OCI-LY1 (cell line): ENCODE measurements around the gene HOXC5.

Source experiments
- H2AFZ ChIP-seq: fragments of 200-600 bp; sonication (generic), shearing (Covaris generic); 2 replicates; pipeline ENCODE4 v1.6.0; 2014; ENCODE audit warnings: antibody characterized with exemption, mild to moderate bottlenecking, low read length
- H3F3A ChIP-seq: fragments of 200-600 bp; sonication (generic), shearing (Covaris generic); 2 replicates; pipeline ENCODE4 v1.6.0; 2014; ENCODE audit warnings: mild to moderate bottlenecking, antibody characterized with exemption, low read length, moderate library complexity; ENCODE audit not compliant: insufficient read depth
- H3K27ac ChIP-seq: fragments of 200-600 bp; sonication (generic); 2 replicates; pipeline ENCODE4 v1.5.1; 2014; ENCODE audit warnings: low read length, mixed run types, mild to moderate bottlenecking, low read depth; ENCODE audit not compliant: poor library complexity, severe bottlenecking
- H3K27me3 ChIP-seq: fragments of 200-600 bp; sonication (generic); 2 replicates; pipeline ENCODE4 v1.6.0; 2014; ENCODE audit warnings: antibody characterized with exemption, mild to moderate bottlenecking, low read length, moderate library complexity; ENCODE audit not compliant: insufficient read depth
- H3K36me3 ChIP-seq: fragments of 200-600 bp; sonication (generic); 2 replicates; pipeline ENCODE4 v1.6.1; 2014; ENCODE audit warnings: mild to moderate bottlenecking, antibody characterized with exemption, low read length, moderate library complexity, mixed read lengths; ENCODE audit not compliant: insufficient read depth
- H3K4me1 ChIP-seq: fragments of 200-600 bp; sonication (generic); 2 replicates; pipeline ENCODE4 v1.5.1; 2014; ENCODE audit warnings: mild to moderate bottlenecking, low read length, moderate library complexity; ENCODE audit not compliant: insufficient read depth, severe bottlenecking
- H3K4me2 ChIP-seq: fragments of 200-600 bp; sonication (generic), shearing (Covaris generic); 2 replicates; pipeline ENCODE4 v1.6.1; 2014; ENCODE audit warnings: low read length
- H3K4me3 ChIP-seq: fragments of 200-600 bp; sonication (generic); 2 replicates; pipeline ENCODE4 v1.5.1; 2014; ENCODE audit warnings: low read length, low read depth, mild to moderate bottlenecking, mixed read lengths; ENCODE audit not compliant: poor library complexity, severe bottlenecking
- H3K79me2 ChIP-seq: fragments of 200-600 bp; shearing (Covaris generic); 2 replicates; pipeline ENCODE4 v1.6.1; 2016; ENCODE audit warnings: mixed run types, low read length, mixed read lengths; ENCODE audit not compliant: insufficient read depth
- H3K9ac ChIP-seq: fragments of 200-600 bp; sonication (generic), shearing (Covaris generic); 2 replicates; pipeline ENCODE4 v1.6.1; 2014; ENCODE audit warnings: mild to moderate bottlenecking, low read length, mixed read lengths
- H3K9me2 ChIP-seq: fragments of 200-600 bp; sonication (generic), shearing (Covaris generic); 2 replicates; pipeline ENCODE4 v1.6.1; 2014; ENCODE audit warnings: low read depth, mild to moderate bottlenecking, low read length, mixed read lengths
- H3K9me3 ChIP-seq: fragments of 200-600 bp; shearing (Covaris generic); 2 replicates; pipeline ENCODE4 v1.6.1; 2014; ENCODE audit warnings: low read length, mixed read lengths
- H4K20me1 ChIP-seq: fragments of 200-600 bp; sonication (generic), shearing (Covaris generic); 2 replicates; pipeline ENCODE4 v1.6.0; 2016; ENCODE audit warnings: mild to moderate bottlenecking, low read length; ENCODE audit not compliant: insufficient read depth
- CTCF ChIP-seq: fragments of 200-600 bp; sonication (generic), shearing (Covaris generic); IDR thresholded peaks from 2 replicates; pipeline ENCODE4 v1.5.1; 2017; ENCODE audit warnings: mild to moderate bottlenecking, antibody characterized with exemption, low read length, moderate library complexity, mixed read lengths
- EZH2 ChIP-seq: fragments of 200-600 bp; sonication (generic), shearing (Covaris generic); IDR thresholded peaks from 2 replicates; pipeline ENCODE4 v1.8.0; 2017; ENCODE audit warnings: borderline replicate concordance, mixed run types, mild to moderate bottlenecking, antibody characterized with exemption, low read length, moderate library complexity, mixed read lengths

Gene HOXC5

GRCh38 chr12:54037360-54038283 is 4.8 kb downstream of the HOXC5 start:
- TF ChIP-seq EZH2 (no peak), CTCF (no peak)
- Histone ChIP-seq H3K27me3 (no peaks in the 10 kb centered on the region; the same call in 1 of the 2 replicates), H3K4me2 (no peak overlapping the region)

GRCh38 chr12:54038284-54038870 is 5.5 kb downstream of the HOXC5 start:
- Histone ChIP-seq H3K4me1 (peaks cover 7% of the 10 kb centered on the region), H3K9ac (no peak overlapping the region), H3F3A (no peaks in the 10 kb centered on the region), H4K20me1 (no peaks in the 10 kb centered on the region), H3K27me3 (no peaks in the 10 kb centered on the region; the same call in 1 of the 2 replicates), H3K27ac (no peak overlapping the region), H3K9me2 (no peaks in the 10 kb centered on the region), H3K4me3 (no peak overlapping the region), H2AFZ (no peak overlapping the region), H3K79me2 (no peaks in the 10 kb centered on the region), H3K4me2 (no peak overlapping the region), H3K9me3 (no peaks in the 10 kb centered on the region), H3K36me3 (no peaks in the 10 kb centered on the region)
- TF ChIP-seq CTCF, result no peak
- no peak for TF ChIP-seq EZH2

More at GRCh38 chr12:54037360-54038283, 4.8 kb downstream of the HOXC5 start:
- no peaks in the 10 kb centered on the region for H3K9me3 ChIP-seq
- no peak overlapping the region for H3K9ac ChIP-seq
- no peaks in the 10 kb centered on the region for H3K9me2 ChIP-seq
- H3K27ac ChIP-seq, result no peak overlapping the region
- H3K4me1 ChIP-seq, result peaks cover 7% of the 10 kb centered on the region
- no peaks in the 10 kb centered on the region for H3F3A ChIP-seq
- H4K20me1 ChIP-seq, result no peaks in the 10 kb centered on the region
- no peak overlapping the region for H3K4me3 ChIP-seq
- no peaks in the 10 kb centered on the region for H3K36me3 ChIP-seq
- H3K79me2 ChIP-seq, result no peaks in the 10 kb centered on the region
- no peak overlapping the region for H2AFZ ChIP-seq

- no peaks in the 10 kb centered on the region for H3K9me3 ChIP-seq
- H3K4me1 ChIP-seq, result peaks cover 7% of the 10 kb centered on the region
- H3F3A ChIP-seq, result no peaks in the 10 kb centered on the region
- no peak overlapping the region for H3K4me3 ChIP-seq
- H3K4me2 ChIP-seq, result no peak overlapping the region
- no peak overlapping the region for H2AFZ ChIP-seq
- no peak for TF ChIP-seq CTCF
- TF ChIP-seq EZH2, result no peak
- no peaks in the 10 kb centered on the region for H4K20me1 ChIP-seq
- H3K27ac ChIP-seq, result no peak overlapping the region
- H3K36me3 ChIP-seq, result no peaks in the 10 kb centered on the region
- no peaks in the 10 kb centered on the region; the same call in 1 of the 2 replicates for H3K27me3 ChIP-seq
- H3K9ac ChIP-seq, result no peak overlapping the region
- H3K79me2 ChIP-seq, result no peaks in the 10 kb centered on the region
- H3K9me2 ChIP-seq, result no peaks in the 10 kb centered on the region
These were observed 6.1 kb downstream of the HOXC5 start for GRCh38 chr12:54038871-54039414.
